Measurements from ENCODE around the gene DNAL1.

DNAL1 gene

GRCh38 chr14:73745571-73746519, 101.1 kb downstream of the DNAL1 start:
- H3K27me3 ChIP-seq (ENCODE audit: insufficient read depth, low read length, poor library complexity), result no peaks in the 10 kb centered on the region
- peaks cover 69% of the 10 kb centered on the region for H3K4me1 ChIP-seq (ENCODE audit: insufficient read depth, low read length)
- peaks cover 95% of the 10 kb centered on the region for H3K79me2 ChIP-seq (ENCODE audit: insufficient read depth, low read length)
- H3K36me3 ChIP-seq (ENCODE audit: insufficient read depth, low read length), result no peaks in the 10 kb centered on the region
- no peak for ATAC-seq (ENCODE audit: insufficient read depth, low read depth)
- peaks cover 63% of the 10 kb centered on the region for H4K20me1 ChIP-seq (ENCODE audit: insufficient read depth, low read length)
- TF ChIP-seq CTCF (IDR thresholded peaks at IDR 0.05; ENCODE audit: borderline replicate concordance, extremely low read depth, low read length, poor library complexity, severe bottlenecking) (no peak), EZH2 (IDR thresholded peaks at IDR 0.05; ENCODE audit: borderline replicate concordance, low read depth, low read length, severe bottlenecking) (no peak)
- no peaks in the 10 kb centered on the region for H3K9me3 ChIP-seq (ENCODE audit: insufficient read depth, low read length, severe bottlenecking)
- no peak for DNase-seq
- no peak overlapping the region; the same call in 1 of the 2 replicates for H3K4me2 ChIP-seq (ENCODE audit: insufficient read depth, low read length)
- H2AFZ ChIP-seq (ENCODE audit: low read depth, low read length), result no peak overlapping the region
- H3K9ac ChIP-seq (ENCODE audit: low read depth, low read length), result no peak overlapping the region
- H3K27ac ChIP-seq (ENCODE audit: low read length), result peak overlapping the region; percentile 94
- H3K4me3 ChIP-seq (ENCODE audit: low read depth in 1 of 2, low read length in 2 of 2), result no peak overlapping the region

GRCh38 chr14:73746520-73747378, 102.0 kb downstream of the DNAL1 start:
- H3K4me2 ChIP-seq (ENCODE audit: insufficient read depth, low read length), result no peak overlapping the region

More at GRCh38 chr14:73746520-73747378, 102.0 kb downstream of the DNAL1 start:
- ATAC-seq (ENCODE audit: insufficient read depth, low read depth), result no peak
- Histone ChIP-seq H4K20me1 (ENCODE audit: insufficient read depth, low read length) (peaks cover 70% of the 10 kb centered on the region), H3K4me3 (ENCODE audit: low read depth in 1 of 2, low read length in 2 of 2) (no peak overlapping the region), H2AFZ (ENCODE audit: low read depth, low read length) (no peak overlapping the region), H3K79me2 (ENCODE audit: insufficient read depth, low read length) (peaks cover 98% of the 10 kb centered on the region), H3K9me3 (ENCODE audit: insufficient read depth, low read length, severe bottlenecking) (no peaks in the 10 kb centered on the region), H3K27ac (ENCODE audit: low read length) (peak overlapping the region; percentile 1), H3K4me1 (ENCODE audit: insufficient read depth, low read length) (peaks cover 60% of the 10 kb centered on the region), H3K9ac (ENCODE audit: low read depth, low read length) (no peak overlapping the region; the same call in 1 of the 2 replicates), H3K27me3 (ENCODE audit: insufficient read depth, low read length, poor library complexity) (no peaks in the 10 kb centered on the region), H3K36me3 (ENCODE audit: insufficient read depth, low read length) (0 out of 2 replicates have a peak, but pooled peaks cover 3% of the 10 kb centered on the region)
- TF ChIP-seq EZH2 (IDR thresholded peaks at IDR 0.05; ENCODE audit: borderline replicate concordance, low read depth, low read length, severe bottlenecking) (no peak), CTCF (IDR thresholded peaks at IDR 0.05; ENCODE audit: borderline replicate concordance, extremely low read depth, low read length, poor library complexity, severe bottlenecking) (peak; percentile 19)
- no peak for DNase-seq
